H1 (cell line): ENCODE results near the gene TBC1D22A. TPM values are rescaled to one million over a fixed set of nuclear protein-coding genes. Genes with fewer than 3 reads are reported as not detected.

ENCODE experiments used
- CTCF ChIA-PET: fragments of 300-600 bp; sonication (Branson Sonifier 250); formaldehyde crosslinking; loops from one replicate; lab custom pipeline; 2021; ENCODE audit not compliant: partially characterized antibody; lab: Charles Lee
- POLR2A ChIA-PET: fragments of 300-600 bp; sonication (Branson Sonifier 250); formaldehyde crosslinking; loops from one replicate; lab custom pipeline; 2021; ENCODE audit warnings: inconsistent platforms; ENCODE audit not compliant: partially characterized antibody; lab: Charles Lee
- DNase-seq, 2 experiments: peaks; one replicate each; pipeline versions ENCODE4 v3.0.0 to v3.0.0-alpha.2; 2010 to 2022; ENCODE audit warnings: low spot score in 2 of 2, low read depth in 1 of 2, mixed read lengths in 1 of 2
- FAIRE-seq: peaks from 2 replicates; lab custom pipeline; 2011; peaks lifted over from hg19 to GRCh38; lab: Jason Lieb, UNC
- H2AFZ ChIP-seq: 2 replicates; pipeline ENCODE4 v1.8.1; 2012; ENCODE audit warnings: low read length, inconsistent platforms
- H2AK5ac ChIP-seq: 2 replicates; pipeline ENCODE4 v1.6.1; 2013; ENCODE audit warnings: low read depth, low read length
- H2BK120ac ChIP-seq: replicated peaks from 2 replicates; pipeline ENCODE3; 2013; ENCODE audit warnings: low read depth, low read length, inconsistent platforms
- H2BK12ac ChIP-seq: 2 replicates; pipeline ENCODE4 v1.6.1; 2013; ENCODE audit warnings: low read depth, low read length
- H2BK15ac ChIP-seq: 2 replicates; pipeline ENCODE4 v1.6.1; 2013; ENCODE audit warnings: low read length
- H2BK20ac ChIP-seq: 2 replicates; pipeline ENCODE4 v1.6.1; 2013; ENCODE audit warnings: low read length
- H2BK5ac ChIP-seq: 2 replicates; pipeline ENCODE4 v1.6.1; 2013; ENCODE audit warnings: low read depth, low read length
- H3K14ac ChIP-seq: 2 replicates; pipeline ENCODE4 v1.6.1; 2013; ENCODE audit warnings: inconsistent platforms; ENCODE audit not compliant: insufficient read length
- H3K18ac ChIP-seq: 2 replicates; pipeline ENCODE4 v1.6.1; 2013; ENCODE audit warnings: low read length; ENCODE audit errors: extremely low read depth
- H3K23ac ChIP-seq: 2 replicates; pipeline ENCODE4 v1.6.1; 2013; ENCODE audit warnings: inconsistent platforms; ENCODE audit not compliant: insufficient read length
- H3K23me2 ChIP-seq: 2 replicates; pipeline ENCODE4 v1.6.1; 2013; ENCODE audit warnings: low read depth, low read length
- H3K27ac ChIP-seq: 2 replicates; pipeline ENCODE4 v1.6.1; 2011; ENCODE audit warnings: low read depth, low read length, inconsistent platforms
- H3K27me3 ChIP-seq, 4 experiments: replicated peaks in 1 of 4; 1 replicate in 1 of 4; 2 replicates in 3 of 4; pipeline versions ENCODE4 v1.6.1 to v1.8.1; 2011 to 2013; ENCODE audit warnings: low read length in 3 of 4, mild to moderate bottlenecking in 3 of 4, inconsistent platforms in 2 of 4, mixed read lengths in 2 of 4, moderate library complexity in 1 of 4; ENCODE audit not compliant: control insufficient read depth in 3 of 4, insufficient read depth in 3 of 4; ENCODE audit errors: extremely low read depth in 1 of 4
- H3K36me3 ChIP-seq, 4 experiments: 2 replicates each; pipeline versions ENCODE4 v1.6.1 to v1.8.1; 2011 to 2013; ENCODE audit warnings: mild to moderate bottlenecking in 4 of 4, low read length in 3 of 4, moderate library complexity in 2 of 4, control low read depth in 1 of 4, inconsistent platforms in 1 of 4; ENCODE audit not compliant: insufficient read depth in 4 of 4, control insufficient read depth in 2 of 4
- H3K4ac ChIP-seq: replicated peaks from 2 replicates; pipeline ENCODE3; 2013; ENCODE audit warnings: low read length, low read depth, mixed read lengths, inconsistent platforms; ENCODE audit not compliant: insufficient read length
- H3K4me1 ChIP-seq, 4 experiments: replicated peaks in 1 of 4; 1 replicate in 1 of 4; 2 replicates in 3 of 4; pipeline versions ENCODE4 v1.6.1 to v1.8.1; 2011 to 2013; ENCODE audit warnings: low read length in 3 of 4, inconsistent platforms in 2 of 4, mixed read lengths in 1 of 4; ENCODE audit not compliant: insufficient read depth in 4 of 4, control insufficient read depth in 3 of 4
- H3K4me2 ChIP-seq, 2 experiments: 2 replicates each; pipeline versions ENCODE4 v1.6.1 to v1.8.1; 2011 to 2013; ENCODE audit warnings: low read depth in 2 of 2, low read length in 2 of 2, control low read depth in 1 of 2, inconsistent platforms in 1 of 2, mild to moderate bottlenecking in 1 of 2; ENCODE audit not compliant: insufficient read depth in 1 of 2
- H3K4me3 ChIP-seq, 4 experiments: fragments of 200-600, 300-600 bp in 1 of 4; sonication (generic), shearing (Covaris generic), sonication (Bioruptor Twin) in 1 of 4; 2 replicates each; pipeline versions ENCODE4 v1.5.1 to v1.8.1; 2011 to 2016; ENCODE audit warnings: low read length in 4 of 4, low read depth in 3 of 4, control low read depth in 2 of 4, inconsistent platforms in 2 of 4, mild to moderate bottlenecking in 2 of 4, mixed read lengths in 1 of 4, moderate library complexity in 1 of 4; ENCODE audit not compliant: insufficient read depth in 2 of 4; ENCODE audit errors: extremely low read depth in 1 of 4
- H3K56ac ChIP-seq: replicated peaks from 2 replicates; pipeline ENCODE3; 2013; ENCODE audit warnings: low read depth, mild to moderate bottlenecking, mixed read lengths, low read length, inconsistent platforms; ENCODE audit not compliant: insufficient read length
- H3K79me1 ChIP-seq: 2 replicates; pipeline ENCODE4 v1.6.1; 2013; ENCODE audit warnings: low read depth, low read length, control low read depth
- H3K79me2 ChIP-seq, 2 experiments: 2 replicates each; pipeline versions ENCODE4 v1.6.1 to v1.8.1; 2012 to 2013; ENCODE audit warnings: low read length in 2 of 2, mild to moderate bottlenecking in 2 of 2, inconsistent platforms in 1 of 2; ENCODE audit not compliant: insufficient read depth in 2 of 2, control insufficient read depth in 1 of 2
- H3K9ac ChIP-seq, 4 experiments: replicated peaks in 1 of 4; 1 replicate in 1 of 4; 2 replicates in 3 of 4; pipeline versions ENCODE4 v1.6.1 to v1.8.1; 2011 to 2013; ENCODE audit warnings: low read depth in 3 of 4, low read length in 3 of 4, control low read depth in 2 of 4, mild to moderate bottlenecking in 2 of 4, moderate library complexity in 2 of 4, inconsistent platforms in 1 of 4; ENCODE audit errors: extremely low read depth in 1 of 4
- H3K9me3 ChIP-seq, 2 experiments: 2 replicates each; pipeline versions ENCODE4 v1.6.1 to v1.8.1; 2012 to 2013; ENCODE audit warnings: mild to moderate bottlenecking in 2 of 2, moderate library complexity in 2 of 2, control low read depth in 1 of 2, inconsistent platforms in 1 of 2, low read depth in 1 of 2, low read length in 1 of 2, mixed read lengths in 1 of 2; ENCODE audit not compliant: insufficient read depth in 2 of 2
- H4K20me1 ChIP-seq, 2 experiments: replicated peaks in 1 of 2; 2 replicates each; pipeline versions ENCODE3 to v1.8.1; 2011 to 2013; ENCODE audit warnings: inconsistent platforms in 2 of 2, low read length in 2 of 2, mild to moderate bottlenecking in 1 of 2; ENCODE audit not compliant: insufficient read depth in 2 of 2, control insufficient read depth in 1 of 2
- H4K5ac ChIP-seq: 2 replicates; pipeline ENCODE4 v1.6.1; 2013; ENCODE audit warnings: low read length, low read depth, mixed read lengths, inconsistent platforms; ENCODE audit not compliant: insufficient read length
- H4K8ac ChIP-seq: 2 replicates; pipeline ENCODE4 v1.8.0; 2013; ENCODE audit warnings: mild to moderate bottlenecking, moderate library complexity, low read length, inconsistent platforms; ENCODE audit not compliant: insufficient read depth; ENCODE audit errors: extremely low read depth
- H4K91ac ChIP-seq: replicated peaks from 2 replicates; pipeline ENCODE3; 2013; ENCODE audit warnings: low read length, mixed read lengths, inconsistent platforms; ENCODE audit not compliant: insufficient read length
- ASH2L ChIP-seq: fragments of 200-600, 300-600 bp; sonication (generic); IDR thresholded peaks from one replicate; pipeline ENCODE4 v1.7.1; 2017; ENCODE audit warnings: low read length
- BACH1 ChIP-seq: IDR thresholded peaks from 2 replicates; pipeline ENCODE4 v1.6.1; 2012; ENCODE audit warnings: low read length, improper control_type of control experiment
- CTBP2 ChIP-seq: IDR thresholded peaks from 2 replicates; pipeline ENCODE4 v1.7.0; 2011; ENCODE audit warnings: borderline replicate concordance, mild to moderate bottlenecking, moderate library complexity, mixed read lengths, low read length; ENCODE audit not compliant: insufficient read depth, insufficient read length
- E2F6 ChIP-seq: IDR thresholded peaks from 2 replicates; pipeline ENCODE4 v1.6.1; 2012; ENCODE audit warnings: inconsistent platforms
- JUN ChIP-seq: IDR thresholded peaks from 2 replicates; pipeline ENCODE4 v1.6.1; 2011; ENCODE audit warnings: low read depth, mild to moderate bottlenecking, improper control_type of control experiment, low read length
- KDM1A ChIP-seq: fragments of 200-600, 300-600 bp; sonication (generic); IDR thresholded peaks from 2 replicates; pipeline ENCODE4 v1.7.1; 2016; ENCODE audit warnings: mild to moderate bottlenecking, low read length, borderline replicate concordance
- KDM5A ChIP-seq: fragments of 200-600 bp; IDR thresholded peaks from 2 replicates; pipeline ENCODE4 v1.7.1; 2012; ENCODE audit warnings: mild to moderate bottlenecking, low read length, inconsistent platforms, mixed read lengths
- MAFK ChIP-seq: IDR thresholded peaks from 2 replicates; pipeline ENCODE4 v1.6.1; 2012; ENCODE audit warnings: low read depth, mild to moderate bottlenecking, improper control_type of control experiment, low read length
- NANOG ChIP-seq: IDR thresholded peaks from 2 replicates; pipeline ENCODE4 v1.6.1; 2011; ENCODE audit warnings: low read length, low read depth, mild to moderate bottlenecking, inconsistent platforms; ENCODE audit not compliant: insufficient read depth, poor library complexity, severe bottlenecking
- SIRT6 ChIP-seq: IDR thresholded peaks from one replicate; pipeline ENCODE4 v1.7.1; 2012; ENCODE audit warnings: low read length, inconsistent platforms
- TAF1 ChIP-seq: IDR thresholded peaks from 2 replicates; pipeline ENCODE4 v1.6.1; 2011; ENCODE audit warnings: mild to moderate bottlenecking, low read depth, low read length
- YY1 ChIP-seq: IDR thresholded peaks from 2 replicates; pipeline ENCODE4 v1.6.1; 2011; ENCODE audit warnings: low read depth, mild to moderate bottlenecking, low read length
- WGBS, 2 experiments: shearing (Covaris generic) in 1 of 2; methylation state at CpG; one replicate each; pipeline versions ENCODE4 v1.1.6 to v1.1.7; 2013 to 2015; ENCODE audit warnings: low lambda C conversion rate in 2 of 2, mixed read lengths in 2 of 2, inconsistent platforms in 1 of 2, low coverage in 1 of 2, missing lambda C conversion rate in 1 of 2; ENCODE audit not compliant: insufficient replicate concordance in 2 of 2, insufficient coverage in 1 of 2, insufficient read length in 1 of 2; ENCODE audit errors: extremely low coverage in 1 of 2, missing lambda C conversion rate in 1 of 2; 5-methylcytosine and 5-hydroxymethylcytosine counted together
- polyA plus RNA-seq, 7 experiments: library from polyadenylated mRNA; depleted of rRNA in 3 of 7; stranded (reverse) in 5 of 7; unstranded in 2 of 7; fragments of >200 nt in 5 of 7; fragments of 200-250 nt in 2 of 7; gene quantifications; 1 replicate in 5 of 7; 2 replicates in 1 of 7; 4 replicates in 1 of 7; pipeline versions ENCODE4 v1.2.1 to v1.2.3, GENCODE V29; 2011 to 2013; ENCODE audit warnings: missing spikeins in 2 of 7, mixed read lengths in 2 of 7
- total RNA-seq: library from RNA; stranded (reverse); fragmentation: NEBNext Ultra II Directional; extraction: Animal tissue kit (Norgen Biotek cat#: 25700); gene quantifications from 2 replicates; pipeline ENCODE4 v1.2.1, GENCODE V29; 2021

Gene TBC1D22A
- total and polyA plus RNA-seq, 2 of the 8 experiments (the other 6 are each of a cell fraction or from before 2014, with no cell fraction given), result 11.9 to 18.4 TPM

GRCh38 chr22:47146941-47147340 is 384.5 kb downstream of the TBC1D22A start:
- H3K4me2 ChIP-seq, result no peak overlapping the region
- no peak overlapping the region for H2BK12ac ChIP-seq
- no peak overlapping the region for H3K56ac ChIP-seq
- H3K23ac ChIP-seq, result no peak overlapping the region
- peaks cover 6% of the 10 kb centered on the region; the same call in 1 of the 2 replicates for H3K23me2 ChIP-seq
- no peaks in the 10 kb centered on the region; a peak in 1 of 7 replicates for H3K4me1 ChIP-seq
- H3K14ac ChIP-seq, result no peak overlapping the region
- CTCF ChIA-PET, result interaction anchor here (0.6 kb wide), 1 partner anchor 990 kb away, joined by 3 read pairs; no protein-coding TSS in a partner anchor
- no peak overlapping the region for H2AFZ ChIP-seq
- H4K5ac ChIP-seq, result no peak overlapping the region
- H3K9ac ChIP-seq, result no peak overlapping the region
- no peaks in the 10 kb centered on the region for H3K79me1 ChIP-seq
- H2BK15ac ChIP-seq, result no peak overlapping the region
- no peak overlapping the region for H3K18ac ChIP-seq
- no peak overlapping the region for H3K27ac ChIP-seq
- no peaks in the 10 kb centered on the region for H3K27me3 ChIP-seq
- no peaks in the 10 kb centered on the region for H3K79me2 ChIP-seq
- no peak overlapping the region for H3K4me3 ChIP-seq
- WGBS, 2 experiments, result 92% methylated on average over 16 of the region's 16 CpGs; no CpG with 5 or more reads in 1 of the 2 experiments
- no peaks in the 10 kb centered on the region for H3K9me3 ChIP-seq
- no peak overlapping the region for H4K8ac ChIP-seq
- H2BK20ac ChIP-seq, result no peak overlapping the region
- no peak for DNase-seq
- no peak for TF ChIP-seq TAF1
- no peak for TF ChIP-seq SIRT6
- no peak for TF ChIP-seq E2F6
- TF ChIP-seq CTBP2, result no peak
- no peak for TF ChIP-seq KDM5A
- no peak for TF ChIP-seq MAFK
- TF ChIP-seq BACH1, result no peak
- no peak for TF ChIP-seq KDM1A
- no peak for TF ChIP-seq NANOG
- no peak for TF ChIP-seq ASH2L
- no peak for TF ChIP-seq YY1
- no peak for TF ChIP-seq JUN
- no peak for FAIRE-seq
- POLR2A ChIA-PET, result interaction anchor here (1.0 kb wide), 1 partner anchor 8 kb away, joined by 3 read pairs; no protein-coding TSS in a partner anchor
- no peaks in the 10 kb centered on the region for H3K36me3 ChIP-seq
- H4K91ac ChIP-seq, result no peak overlapping the region
- no peak overlapping the region for H2AK5ac ChIP-seq
- H4K20me1 ChIP-seq, result peaks cover 0 to 3% of the 10 kb centered on the region in 2 experiments
- H3K4ac ChIP-seq, result no peak overlapping the region
- H2BK5ac ChIP-seq, result no peak overlapping the region
- no peak overlapping the region for H2BK120ac ChIP-seq
